Hematopoietic multipotent progenitor cell treated with erythropoietin and hydrocortisone succinate and interleukin-3 and kit ligand, for 6 days (in vitro differentiated cells): ENCODE data around the gene SEMA4A.
"Not testable (repeated sequence)": the region's sequence is repeated elsewhere in the genome, so short reads cannot be mapped to it uniquely, and the experiment has no call there.

Experiments
- DNase-seq: peaks from one replicate; pipeline ENCODE4 v3.0.0-alpha.2; 2015

SEMA4A gene

GRCh38 chr1:156162430-156163037, 9.1 kb downstream of the SEMA4A start:
- no peak for DNase-seq

- no peak for DNase-seq
These were observed 10.3 kb downstream of the SEMA4A start for GRCh38 chr1:156163712-156164111.

- DNase-seq = no peak
These were observed 10.9 kb downstream of the SEMA4A start for GRCh38 chr1:156164125-156164831.

- DNase-seq = no peak
These were observed 11.7 kb downstream of the SEMA4A start for GRCh38 chr1:156165083-156165482.

GRCh38 chr1:156167536-156167935, 14.2 kb downstream of the SEMA4A start:
- DNase-seq = no peak

DNA sequence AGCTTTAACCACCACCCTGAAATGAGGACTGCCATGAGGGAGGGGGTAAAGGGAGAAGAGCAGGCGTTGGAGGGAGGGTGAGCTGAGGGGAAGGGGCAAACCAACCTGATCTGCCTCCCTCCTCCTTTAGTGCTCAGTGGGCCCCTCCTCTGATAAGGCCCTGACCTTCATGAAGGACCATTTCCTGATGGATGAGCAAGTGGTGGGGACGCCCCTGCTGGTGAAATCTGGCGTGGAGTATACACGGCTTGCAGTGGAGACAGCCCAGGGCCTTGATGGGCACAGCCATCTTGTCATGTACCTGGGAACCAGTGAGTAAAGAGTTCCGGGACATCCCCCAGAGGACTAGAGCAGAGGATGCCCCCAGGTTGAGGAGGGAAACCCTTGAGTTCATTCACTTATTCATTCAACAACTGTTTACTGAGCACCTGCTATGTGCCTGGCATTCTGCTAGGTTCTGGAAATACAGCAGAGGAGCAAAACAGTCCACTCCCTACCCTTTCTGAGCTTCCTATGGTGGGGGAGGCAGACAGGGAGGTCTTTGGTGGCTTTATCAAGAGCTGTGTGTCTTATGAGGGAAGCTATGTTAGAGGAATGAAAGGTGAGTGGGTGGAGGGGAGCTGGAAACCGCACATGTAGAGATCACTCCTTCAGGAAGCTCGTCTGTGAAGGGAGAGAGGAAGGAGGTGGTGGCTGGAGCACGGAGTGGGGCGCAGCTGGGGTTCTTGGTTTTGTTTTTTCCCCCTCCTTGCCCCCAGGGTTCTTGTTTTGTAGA, 19.5 kb downstream of the SEMA4A start:
- no peak for DNase-seq

DNA sequence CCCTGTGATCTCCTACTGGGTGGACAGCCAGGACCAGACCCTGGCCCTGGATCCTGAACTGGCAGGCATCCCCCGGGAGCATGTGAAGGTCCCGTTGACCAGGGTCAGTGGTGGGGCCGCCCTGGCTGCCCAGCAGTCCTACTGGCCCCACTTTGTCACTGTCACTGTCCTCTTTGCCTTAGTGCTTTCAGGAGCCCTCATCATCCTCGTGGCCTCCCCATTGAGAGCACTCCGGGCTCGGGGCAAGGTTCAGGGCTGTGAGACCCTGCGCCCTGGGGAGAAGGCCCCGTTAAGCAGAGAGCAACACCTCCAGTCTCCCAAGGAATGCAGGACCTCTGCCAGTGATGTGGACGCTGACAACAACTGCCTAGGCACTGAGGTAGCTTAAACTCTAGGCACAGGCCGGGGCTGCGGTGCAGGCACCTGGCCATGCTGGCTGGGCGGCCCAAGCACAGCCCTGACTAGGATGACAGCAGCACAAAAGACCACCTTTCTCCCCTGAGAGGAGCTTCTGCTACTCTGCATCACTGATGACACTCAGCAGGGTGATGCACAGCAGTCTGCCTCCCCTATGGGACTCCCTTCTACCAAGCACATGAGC, 23.3 kb downstream of the SEMA4A start:
- no peak for DNase-seq

GRCh38 chr1:156177919-156178654, 24.7 kb downstream of the SEMA4A start:
- DNase-seq = no peak

- no peak for DNase-seq
These were observed 27.1 kb downstream of the SEMA4A start for GRCh38 chr1:156180471-156180870.

DNA sequence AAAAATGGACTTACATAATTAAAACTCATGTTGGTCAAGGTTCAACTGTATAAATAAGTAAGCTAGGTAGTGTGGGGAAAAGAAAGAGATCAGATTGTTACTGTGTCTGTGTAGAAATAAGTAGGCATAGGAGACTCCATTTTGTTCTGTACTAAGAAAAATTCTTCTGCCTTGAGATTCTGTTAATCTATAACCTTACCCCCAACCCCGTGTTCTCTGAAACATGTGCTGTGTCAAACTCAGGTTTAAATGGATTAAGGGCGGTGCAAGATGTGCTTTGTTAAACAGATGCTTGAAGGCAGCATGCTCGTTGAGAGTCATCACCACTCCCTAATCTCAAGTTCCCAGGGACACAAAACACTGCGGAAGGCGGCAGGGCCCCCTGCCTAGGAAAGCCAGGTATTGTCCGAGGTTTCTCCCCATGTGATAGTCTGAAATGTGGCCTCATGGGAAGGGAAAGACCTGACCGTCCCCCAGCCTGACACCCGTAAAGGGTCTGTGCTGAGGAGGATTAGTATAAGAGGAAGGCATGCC, 28.1 kb downstream of the SEMA4A start:
- not testable (repeated sequence) for DNase-seq

DNA sequence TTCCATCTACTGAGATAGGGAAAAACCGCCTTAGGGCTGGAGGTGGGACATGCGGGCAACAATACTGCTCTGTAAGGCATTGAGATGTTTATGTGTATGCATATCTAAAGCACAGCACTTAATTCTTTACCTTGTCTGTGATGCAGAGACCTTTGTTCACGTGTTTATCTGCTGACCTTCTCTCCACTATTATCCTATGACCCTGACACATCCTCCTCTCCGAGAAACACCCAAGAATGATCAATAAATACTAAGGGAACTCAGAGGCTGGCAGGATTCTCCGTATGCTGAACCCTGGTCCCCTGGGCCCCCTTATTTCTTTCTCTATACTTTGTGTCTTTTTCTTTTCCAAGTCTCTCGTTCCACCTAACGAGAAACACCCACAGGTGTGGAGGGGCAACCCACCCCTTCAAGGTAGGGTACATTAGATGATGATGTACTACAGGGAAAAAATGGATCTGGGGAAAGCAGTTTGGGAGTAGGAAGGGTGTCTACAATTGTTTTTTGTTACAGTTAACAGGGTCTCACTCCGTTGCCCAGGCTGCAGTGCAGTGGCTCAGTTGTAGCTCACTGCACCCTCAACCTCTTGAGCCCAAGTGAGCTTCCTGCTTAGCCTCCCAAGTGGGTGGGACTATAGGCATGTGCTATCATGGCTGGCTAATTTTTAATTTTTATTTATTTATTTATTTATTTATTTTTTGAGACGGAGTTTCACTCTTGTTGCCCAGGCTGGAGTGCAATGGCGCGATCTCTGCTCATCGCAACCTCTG, 28.8 kb downstream of the SEMA4A start:
- DNase-seq = not testable (repeated sequence)

DNA sequence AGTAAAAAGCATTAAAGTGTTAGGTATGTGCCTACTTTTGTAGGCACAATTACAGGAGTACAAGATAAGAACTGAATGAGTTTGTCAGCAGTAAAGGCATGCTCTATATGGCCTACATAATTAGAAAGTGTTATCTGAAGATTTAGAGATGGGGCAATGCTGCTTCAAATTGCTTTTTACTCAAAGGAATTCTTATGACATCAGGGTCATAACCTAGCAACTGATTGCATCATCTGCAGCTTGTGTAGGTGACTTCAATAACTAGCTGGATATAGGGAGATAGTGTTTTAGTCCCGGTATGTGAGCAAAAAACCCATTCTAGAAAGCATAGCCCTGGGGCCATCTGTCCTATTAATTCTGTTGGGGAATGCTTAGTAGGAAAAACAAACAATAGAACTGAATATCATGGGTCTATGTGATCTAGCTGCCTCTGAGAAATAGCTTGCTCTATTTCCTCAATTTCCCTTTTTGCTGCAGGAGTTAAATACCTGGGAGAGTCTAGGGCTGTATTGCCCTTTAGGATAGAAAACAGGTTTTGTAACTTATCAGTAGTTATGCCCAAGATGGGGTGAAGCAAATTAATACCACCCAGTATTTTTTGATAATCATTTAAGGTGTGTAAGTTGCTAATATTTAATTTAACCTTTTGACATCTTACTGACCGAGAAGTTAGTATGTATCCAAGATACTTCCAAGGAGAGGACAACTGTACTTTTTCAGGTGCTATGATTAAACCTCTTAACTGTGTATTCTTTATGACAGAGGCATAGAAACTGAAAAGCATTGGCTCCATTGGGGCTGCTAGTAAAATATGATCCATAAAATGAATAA, 33.2 kb downstream of the SEMA4A start:
- not testable (repeated sequence) for DNase-seq

GRCh38 chr1:156190265-156190664, 36.9 kb downstream of the SEMA4A start:
- not testable (repeated sequence) for DNase-seq

GRCh38 chr1:156191292-156191964, 38.0 kb downstream of the SEMA4A start:
- DNase-seq = no peak

DNA sequence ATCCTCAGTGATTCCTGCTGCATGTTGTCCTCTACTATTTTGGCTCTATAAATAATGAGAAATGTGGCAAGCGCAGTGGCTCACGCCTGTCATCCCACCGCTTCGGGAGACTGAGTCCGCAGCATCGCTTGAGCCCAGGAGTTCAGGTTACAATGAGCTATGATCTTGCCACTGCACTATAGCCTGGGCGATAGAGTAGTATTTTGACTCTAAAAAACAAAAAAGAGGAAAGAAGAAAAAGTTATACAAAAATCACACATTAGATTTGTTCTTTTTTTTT, 39.8 kb downstream of the SEMA4A start:
- DNase-seq = no peak

DNA sequence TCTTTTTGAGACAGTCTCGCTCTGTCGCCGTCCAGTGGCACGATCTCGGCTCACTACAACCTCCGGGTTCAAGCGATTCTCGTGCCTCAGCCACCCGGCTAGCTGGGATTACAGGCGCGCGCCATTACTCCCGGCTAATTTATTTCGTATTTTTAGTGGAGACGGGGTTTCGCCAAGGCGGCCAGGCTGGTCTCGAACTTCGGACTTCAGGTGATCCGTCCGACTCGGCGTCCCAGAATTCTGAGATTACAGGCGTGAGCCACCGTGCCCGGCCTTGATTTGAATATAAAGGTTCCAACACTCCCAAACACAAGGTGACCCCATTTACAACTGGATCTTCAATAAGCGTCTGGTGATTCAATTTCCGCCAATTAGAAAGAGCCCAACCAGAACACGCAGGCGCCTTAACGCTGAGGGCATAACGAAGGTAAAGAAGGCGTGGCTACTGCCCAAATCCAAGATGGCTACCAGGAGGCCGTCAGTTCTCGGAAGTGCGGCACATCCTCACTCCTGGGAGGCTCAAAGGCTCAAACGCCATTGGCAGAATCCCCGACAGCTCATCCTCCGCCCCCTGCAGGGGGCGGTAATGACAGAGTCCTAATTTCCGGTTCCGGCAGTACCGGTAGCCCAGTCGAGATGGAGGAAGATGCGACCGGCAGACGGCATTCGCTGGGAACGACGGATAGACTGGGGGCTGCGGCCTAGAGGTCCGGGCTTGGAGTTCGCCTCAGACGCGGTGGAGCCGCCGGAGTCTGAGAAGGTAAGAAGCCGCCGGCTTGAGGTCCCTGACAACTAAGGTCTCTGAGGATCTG, 40.3 kb downstream of the SEMA4A start, which contains the start of gene SLC25A44:
SLC25A44 (plus strand) TSS at position 617 of the 812 bp plus-strand sequence. CDS start 5,744 bp downstream, outside the sequence.
- peak; percentile 99 for DNase-seq

DNA sequence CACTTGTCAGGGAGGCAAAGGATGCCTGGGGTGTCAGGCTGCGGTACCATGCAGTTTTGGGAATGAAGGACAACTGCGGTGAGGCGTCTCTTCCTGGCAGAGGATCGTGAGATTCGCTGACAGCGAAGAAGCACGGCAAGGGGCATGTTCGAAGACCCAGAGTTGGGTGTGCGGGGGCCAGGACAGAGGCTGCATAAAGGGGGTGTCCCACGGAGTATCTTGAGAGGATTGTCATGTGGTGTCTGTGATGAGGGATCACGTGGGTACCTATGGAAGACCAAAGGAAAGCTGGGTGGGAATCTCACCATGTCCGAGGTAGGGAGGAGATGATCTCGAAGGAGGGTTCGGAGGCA, 40.9 kb downstream of the SEMA4A start:
- DNase-seq = no peak

DNA sequence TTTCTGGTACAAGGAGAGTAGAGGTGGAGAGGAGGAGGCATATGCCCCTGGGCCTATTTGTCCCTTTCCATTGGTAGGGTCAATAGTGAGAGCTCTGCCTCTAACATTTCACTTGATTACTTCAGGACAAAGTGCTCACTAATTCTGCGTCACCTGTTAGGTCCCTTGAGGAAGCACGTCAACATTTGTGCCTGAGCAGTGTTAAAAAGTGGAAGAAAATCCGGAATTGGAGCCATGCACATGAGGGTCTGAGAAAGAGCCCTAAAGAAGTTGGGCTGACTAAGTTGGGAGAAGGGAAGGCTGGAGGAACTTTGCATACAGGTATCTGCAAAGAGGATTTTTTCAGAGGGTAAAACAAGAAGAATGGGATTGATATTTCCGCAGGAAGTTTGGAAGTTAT, 42.5 kb downstream of the SEMA4A start:
- no peak for DNase-seq

DNA sequence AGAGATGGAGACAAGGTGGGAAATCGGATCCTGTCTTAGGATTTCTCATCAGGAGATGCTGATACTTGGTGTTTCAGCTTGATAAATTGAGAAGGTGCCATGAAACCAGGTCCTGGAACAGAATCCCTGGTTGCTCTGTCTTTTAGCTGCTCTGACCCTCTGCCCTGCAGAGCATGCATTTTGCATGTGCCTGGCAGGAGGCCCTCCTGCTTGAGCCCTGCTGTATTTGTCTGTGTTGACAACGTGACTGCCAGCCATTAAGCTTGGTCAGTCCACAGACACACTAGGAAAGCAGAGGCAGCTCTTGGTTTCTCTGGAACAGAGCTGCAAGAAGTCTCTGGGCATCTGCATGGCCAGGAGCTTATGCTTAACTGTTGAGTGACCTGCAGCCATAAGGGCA, 43.1 kb downstream of the SEMA4A start:
- DNase-seq = no peak
